ENCODE results near the gene SIGLEC6.

Gene SIGLEC6

DNA sequence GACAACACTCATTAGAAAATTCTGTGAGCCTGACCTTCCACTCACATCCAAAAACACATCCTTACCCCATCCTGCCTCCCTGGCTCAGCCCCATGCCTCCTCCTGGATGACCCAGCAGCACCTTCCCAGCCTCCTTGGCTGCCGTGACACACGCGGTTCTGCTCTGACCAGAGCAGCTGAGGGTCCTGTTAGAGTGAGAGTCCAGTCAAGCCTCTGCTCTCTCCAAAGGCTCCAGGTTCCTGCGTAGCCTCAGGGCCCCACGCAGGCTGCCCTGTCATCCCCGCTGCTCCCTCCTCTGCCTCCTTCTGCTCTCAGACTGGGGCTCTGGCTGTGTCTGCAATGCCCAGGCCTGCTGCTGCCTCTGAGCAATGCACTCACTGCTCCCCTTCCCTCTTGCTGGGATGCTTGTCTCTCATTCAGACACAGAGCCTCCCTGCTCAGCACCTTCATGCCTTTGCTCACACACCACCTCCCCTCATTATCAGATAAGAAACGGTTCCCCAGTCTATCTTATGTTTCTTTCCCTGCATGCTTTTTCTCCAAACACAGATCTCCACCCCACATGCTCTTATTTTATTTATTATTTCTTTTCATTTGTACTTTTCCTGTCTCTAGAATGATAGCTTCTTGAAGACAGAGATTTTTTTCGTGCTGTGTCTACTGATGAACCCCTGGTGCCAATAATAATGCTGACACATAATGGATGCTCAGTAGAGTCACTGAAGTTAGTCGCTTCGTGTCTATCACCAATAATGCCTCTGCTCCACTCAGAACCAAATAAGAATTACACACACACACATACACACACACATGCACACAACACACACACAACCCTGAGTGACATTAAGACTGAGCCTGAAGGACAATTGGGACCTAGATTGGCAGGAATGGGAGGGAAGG is 10.2 kb upstream of the SIGLEC6 start:
- TF ChIP-seq, protein P1, sequence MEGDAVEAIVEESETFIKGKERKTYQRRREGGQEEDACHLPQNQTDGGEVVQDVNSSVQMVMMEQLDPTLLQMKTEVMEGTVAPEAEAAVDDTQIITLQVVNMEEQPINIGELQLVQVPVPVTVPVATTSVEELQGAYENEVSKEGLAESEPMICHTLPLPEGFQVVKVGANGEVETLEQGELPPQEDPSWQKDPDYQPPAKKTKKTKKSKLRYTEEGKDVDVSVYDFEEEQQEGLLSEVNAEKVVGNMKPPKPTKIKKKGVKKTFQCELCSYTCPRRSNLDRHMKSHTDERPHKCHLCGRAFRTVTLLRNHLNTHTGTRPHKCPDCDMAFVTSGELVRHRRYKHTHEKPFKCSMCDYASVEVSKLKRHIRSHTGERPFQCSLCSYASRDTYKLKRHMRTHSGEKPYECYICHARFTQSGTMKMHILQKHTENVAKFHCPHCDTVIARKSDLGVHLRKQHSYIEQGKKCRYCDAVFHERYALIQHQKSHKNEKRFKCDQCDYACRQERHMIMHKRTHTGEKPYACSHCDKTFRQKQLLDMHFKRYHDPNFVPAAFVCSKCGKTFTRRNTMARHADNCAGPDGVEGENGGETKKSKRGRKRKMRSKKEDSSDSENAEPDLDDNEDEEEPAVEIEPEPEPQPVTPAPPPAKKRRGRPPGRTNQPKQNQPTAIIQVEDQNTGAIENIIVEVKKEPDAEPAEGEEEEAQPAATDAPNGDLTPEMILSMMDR (IDR thresholded peaks at IDR 0.05; ENCODE audit: low read depth, low read length, missing control alignments) = no peak
- in situ Hi-C loops (cut with HindIII; ENCODE audit: low pct_ligation_motif_present, low sequenced_read_pairs) = no loop called here
- Histone ChIP-seq H3K36me3 (replicated peaks) (no peaks in the 10 kb centered on the region), H3K27ac (no peak overlapping the region), H3K27me3 (replicated peaks) (no peaks in the 10 kb centered on the region), H3K4me3 (ENCODE audit: low read depth, low read length) (no peak overlapping the region)
- no peak for DNase-seq

DNA sequence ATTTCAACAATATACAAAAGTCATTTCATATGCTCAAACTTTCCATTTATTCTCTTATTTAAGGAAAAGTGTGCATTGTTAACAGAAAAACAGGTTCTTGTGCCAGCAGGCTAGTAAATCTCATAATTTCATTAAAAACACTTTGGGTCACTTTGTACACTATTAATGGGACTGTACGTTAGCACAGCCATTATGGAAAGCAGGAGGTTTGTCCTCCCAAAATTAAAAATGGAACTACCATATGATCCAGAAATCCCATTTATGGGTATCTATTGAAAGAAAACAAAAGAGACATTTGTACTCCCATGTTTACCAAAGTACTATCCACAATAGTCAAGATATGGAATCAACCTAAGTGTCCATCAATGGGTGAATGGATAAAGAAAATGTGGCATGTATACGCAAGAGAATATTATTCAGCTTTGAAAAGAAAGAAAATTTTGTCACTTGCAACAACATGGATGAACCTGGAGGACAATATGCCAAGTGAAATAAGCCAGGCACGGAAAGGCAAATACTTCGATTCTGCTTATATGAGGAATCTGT is 8.4 kb upstream of the SIGLEC6 start:
- no peaks in the 10 kb centered on the region for H3K36me3 ChIP-seq (replicated peaks)
- TF ChIP-seq, protein P1 (IDR thresholded peaks at IDR 0.05; ENCODE audit: low read depth, low read length, missing control alignments) = no peak
- no peaks in the 10 kb centered on the region for H3K27me3 ChIP-seq (replicated peaks)
- H3K27ac ChIP-seq = no peak overlapping the region
- in situ Hi-C loops (cut with HindIII; ENCODE audit: low pct_ligation_motif_present, low sequenced_read_pairs) = no loop called here
- DNase-seq = no peak
- no peak overlapping the region for H3K4me3 ChIP-seq (ENCODE audit: low read depth, low read length)

DNA sequence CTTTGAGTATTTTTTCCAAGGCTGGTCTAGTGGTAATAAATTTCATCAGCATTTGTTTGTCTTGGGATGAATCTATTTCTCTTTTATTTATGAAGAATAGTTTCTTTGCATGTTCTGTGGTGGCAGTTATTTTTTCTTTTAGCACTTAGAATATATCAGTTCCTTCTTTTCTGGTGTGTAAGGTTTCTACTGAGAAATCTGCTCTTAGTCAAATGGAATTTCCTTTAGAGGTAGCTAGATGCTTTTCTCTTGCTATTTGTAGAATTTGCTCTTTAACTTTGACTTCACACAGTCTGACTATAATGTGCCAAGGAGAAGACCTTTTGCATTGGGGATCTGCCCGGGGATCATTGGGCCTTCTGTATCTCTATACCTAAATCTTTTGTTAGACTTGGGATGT is 4.1 kb upstream of the SIGLEC6 start:
- in situ Hi-C loops (cut with HindIII; ENCODE audit: low pct_ligation_motif_present, low sequenced_read_pairs) = no loop called here
- peak overlapping the region; percentile 33 for H3K27ac ChIP-seq
- DNase-seq = no peak
- TF ChIP-seq, protein P1 (IDR thresholded peaks at IDR 0.05; ENCODE audit: low read depth, low read length, missing control alignments) = no peak
- H3K36me3 ChIP-seq (replicated peaks) = no peaks in the 10 kb centered on the region
- H3K4me3 ChIP-seq (ENCODE audit: low read depth, low read length) = no peak overlapping the region
- H3K27me3 ChIP-seq (replicated peaks) = no peaks in the 10 kb centered on the region

DNA sequence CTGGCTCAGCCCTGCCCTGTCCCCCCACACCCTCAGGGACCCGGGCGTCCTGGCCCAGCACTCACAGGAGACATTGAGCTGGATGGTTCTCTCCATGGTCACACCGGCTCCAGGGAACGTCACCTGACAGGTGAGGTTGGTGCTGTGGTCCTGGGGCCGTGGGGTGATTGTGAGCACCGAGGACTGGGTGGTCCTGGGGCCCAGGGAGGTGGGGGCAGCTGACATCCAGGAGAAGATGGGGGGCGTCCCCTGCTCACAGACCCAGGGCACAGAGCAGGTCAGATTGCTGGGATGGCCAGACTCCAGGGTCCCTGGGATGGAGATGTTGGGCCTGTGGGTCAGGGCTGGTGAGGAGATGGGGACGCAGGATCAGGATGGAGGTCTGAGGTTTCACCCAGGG is 854 bp downstream of the SIGLEC6 start:
- in situ Hi-C loops (cut with HindIII; ENCODE audit: low pct_ligation_motif_present, low sequenced_read_pairs) = no loop called here
- Histone ChIP-seq H3K4me3 (ENCODE audit: low read depth, low read length) (no peak overlapping the region), H3K36me3 (replicated peaks) (no peaks in the 10 kb centered on the region), H3K27me3 (replicated peaks) (no peaks in the 10 kb centered on the region), H3K27ac (no peak overlapping the region)
- DNase-seq = no peak
- TF ChIP-seq, protein P1 (IDR thresholded peaks at IDR 0.05; ENCODE audit: low read depth, low read length, missing control alignments) = no peak

DNA sequence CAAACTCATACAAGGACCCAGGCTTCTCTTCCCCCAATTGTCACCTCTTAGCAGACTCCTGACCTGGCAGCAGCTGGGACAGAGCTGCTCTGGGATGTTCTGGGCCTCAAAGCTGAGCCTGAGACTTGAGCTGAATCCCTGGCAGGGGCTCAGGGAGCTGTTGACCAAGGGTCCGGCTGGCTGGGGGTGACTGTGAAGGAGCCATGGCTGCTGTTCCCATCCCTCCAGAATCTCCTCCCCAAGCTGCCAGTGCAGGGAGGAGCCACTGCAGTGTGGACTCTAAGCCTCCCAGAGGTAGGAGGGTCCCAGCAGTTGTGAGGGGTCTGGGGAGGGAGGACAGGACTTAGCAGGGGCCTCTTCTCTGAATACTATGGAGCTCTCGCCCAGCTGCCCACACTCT is 2.2 kb downstream of the SIGLEC6 start:
- Histone ChIP-seq H3K36me3 (replicated peaks) (no peaks in the 10 kb centered on the region), H3K27me3 (replicated peaks) (no peaks in the 10 kb centered on the region), H3K4me3 (ENCODE audit: low read depth, low read length) (no peak overlapping the region), H3K27ac (no peak overlapping the region)
- in situ Hi-C loops (cut with HindIII; ENCODE audit: low pct_ligation_motif_present, low sequenced_read_pairs) = no loop called here
- no peak for DNase-seq
- TF ChIP-seq, protein P1 (IDR thresholded peaks at IDR 0.05; ENCODE audit: low read depth, low read length, missing control alignments) = no peak

Measured in brain microvascular endothelial cell (primary cell).